Gastroesophageal sphincter (tissue), 4 donors: Measurements from ENCODE around the gene TSPAN11. TPM values are rescaled to one million over a fixed set of nuclear protein-coding genes. Genes with fewer than 3 reads are reported as not detected.
A peak's percentile ranks its signal among the peaks of the same experiment; 100 is the strongest.

Experiments used
- ATAC-seq: fragments of 150-250 bp; one replicate; pipeline ENCODE4 v1.9.1; 2016; ENCODE audit warnings: mild to moderate bottlenecking, moderate library complexity
- H3K27ac ChIP-seq, 4 donors: fragments of 200-600 bp; sonication (generic) in 3 of 4; 1 replicate in 3 of 4; 2 replicates in 1 of 4; pipeline ENCODE4 v1.5.1; 2016 to 2019
- H3K27me3 ChIP-seq: fragments of 200-600 bp; sonication (generic); one replicate; pipeline ENCODE4 v1.5.1; 2019
- H3K36me3 ChIP-seq, 2 donors: fragments of 200-600 bp; sonication (generic); one replicate each; pipeline ENCODE4 v1.5.1; 2019; ENCODE audit warnings: control low read depth in 1 of 2
- H3K4me1 ChIP-seq, 3 donors: fragments of 200-600 bp; sonication (generic); 1 replicate in 2 of 3; 2 replicates in 1 of 3; pipeline ENCODE4 v1.5.1; 2016 to 2019; ENCODE audit warnings: control low read depth in 2 of 3
- H3K4me3 ChIP-seq, 2 donors: fragments of 200-600 bp; sonication (generic); one replicate each; pipeline ENCODE4 v1.5.1; 2019; ENCODE audit warnings: mild to moderate bottlenecking in 1 of 2, moderate library complexity in 1 of 2
- H3K9me3 ChIP-seq, 3 donors: fragments of 200-600 bp; sonication (generic); one replicate each; pipeline ENCODE4 v1.5.1; 2017 to 2019; ENCODE audit warnings: control low read depth in 2 of 3
- EP300 ChIP-seq: sonication (generic); formaldehyde crosslinking; IDR thresholded peaks from one replicate; pipeline ENCODE4 v1.6.1; 2017; ENCODE audit warnings: antibody characterized with exemption, mild to moderate bottlenecking
- POLR2A ChIP-seq, 2 donors: fragments of 450-650 bp; IDR thresholded peaks; one replicate each; pipeline ENCODE4 v1.6.1; 2017; ENCODE audit warnings: antibody characterized with exemption in 2 of 2, mild to moderate bottlenecking in 2 of 2, moderate library complexity in 1 of 2
- POLR2AphosphoS5 ChIP-seq: sonication (generic); formaldehyde crosslinking; IDR thresholded peaks from one replicate; pipeline ENCODE4 v1.6.1; 2017; ENCODE audit warnings: antibody characterized with exemption
- WGBS, 2 donors: methylation state at CpG; one replicate each; pipeline ENCODE4 v1.1.5; 2018; ENCODE audit warnings: low coverage in 1 of 2; 5-methylcytosine and 5-hydroxymethylcytosine counted together
- total RNA-seq, 4 donors: library from RNA; depleted of rRNA; stranded (reverse); fragments of >200 nt; gene quantifications; one replicate each; pipeline ENCODE4 v1.1.0, GENCODE V29; 2016
- TF ChIP-seq, protein P1 (sequence below), 4 experiments: fragments of 200-600 bp in 2 of 4; fragments of 450-650 bp in 2 of 4; sonication (generic) in 1 of 4; IDR thresholded peaks; one replicate each; pipeline ENCODE4 v1.5.1; 2017 to 2019; ENCODE audit warnings: antibody characterized with exemption in 4 of 4, mild to moderate bottlenecking in 2 of 4, moderate library complexity in 2 of 4

The TSPAN11 gene
- total RNA-seq, 4 donors from 2014 or later, result 4.8 to 15.9 (median 6.5) TPM

DNA sequence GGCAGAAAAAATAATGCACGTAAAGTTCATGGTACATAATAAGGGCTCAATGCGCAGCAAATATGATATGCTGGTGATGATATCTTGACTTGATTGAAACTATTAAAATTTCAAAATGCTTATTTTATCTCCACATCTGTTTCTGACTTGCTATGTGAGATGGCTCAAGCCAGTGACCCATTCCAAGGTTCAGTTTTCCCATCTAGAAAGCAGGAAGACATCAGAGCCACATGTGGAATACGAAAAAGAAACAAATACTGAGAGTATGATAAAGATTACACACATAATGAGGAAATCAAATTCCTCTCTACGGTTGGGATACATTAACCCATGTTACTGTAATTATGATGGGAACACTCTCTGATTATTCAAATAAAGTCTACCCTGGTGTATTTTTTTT lies 24.0 kb upstream of the TSPAN11 start:
- Histone ChIP-seq H3K4me1 (no peaks in the 10 kb centered on the region), H3K27ac (no peak overlapping the region), H3K9me3 (no peaks in the 10 kb centered on the region), H3K36me3 (no peaks in the 10 kb centered on the region), H3K27me3 (no peaks in the 10 kb centered on the region), H3K4me3 (no peak overlapping the region)
- 60 to 89% methylated on average over 4 of the region's 4 CpGs for WGBS, 2 donors
- no peak for TF ChIP-seq EP300
- TF ChIP-seq, protein P1, sequence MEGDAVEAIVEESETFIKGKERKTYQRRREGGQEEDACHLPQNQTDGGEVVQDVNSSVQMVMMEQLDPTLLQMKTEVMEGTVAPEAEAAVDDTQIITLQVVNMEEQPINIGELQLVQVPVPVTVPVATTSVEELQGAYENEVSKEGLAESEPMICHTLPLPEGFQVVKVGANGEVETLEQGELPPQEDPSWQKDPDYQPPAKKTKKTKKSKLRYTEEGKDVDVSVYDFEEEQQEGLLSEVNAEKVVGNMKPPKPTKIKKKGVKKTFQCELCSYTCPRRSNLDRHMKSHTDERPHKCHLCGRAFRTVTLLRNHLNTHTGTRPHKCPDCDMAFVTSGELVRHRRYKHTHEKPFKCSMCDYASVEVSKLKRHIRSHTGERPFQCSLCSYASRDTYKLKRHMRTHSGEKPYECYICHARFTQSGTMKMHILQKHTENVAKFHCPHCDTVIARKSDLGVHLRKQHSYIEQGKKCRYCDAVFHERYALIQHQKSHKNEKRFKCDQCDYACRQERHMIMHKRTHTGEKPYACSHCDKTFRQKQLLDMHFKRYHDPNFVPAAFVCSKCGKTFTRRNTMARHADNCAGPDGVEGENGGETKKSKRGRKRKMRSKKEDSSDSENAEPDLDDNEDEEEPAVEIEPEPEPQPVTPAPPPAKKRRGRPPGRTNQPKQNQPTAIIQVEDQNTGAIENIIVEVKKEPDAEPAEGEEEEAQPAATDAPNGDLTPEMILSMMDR (IDR thresholded peaks at IDR 0.05), result no peak
- TF ChIP-seq POLR2A (IDR thresholded peaks at IDR 0.05), result no peak
- TF ChIP-seq POLR2AphosphoS5, result no peak
- no peak for ATAC-seq

DNA sequence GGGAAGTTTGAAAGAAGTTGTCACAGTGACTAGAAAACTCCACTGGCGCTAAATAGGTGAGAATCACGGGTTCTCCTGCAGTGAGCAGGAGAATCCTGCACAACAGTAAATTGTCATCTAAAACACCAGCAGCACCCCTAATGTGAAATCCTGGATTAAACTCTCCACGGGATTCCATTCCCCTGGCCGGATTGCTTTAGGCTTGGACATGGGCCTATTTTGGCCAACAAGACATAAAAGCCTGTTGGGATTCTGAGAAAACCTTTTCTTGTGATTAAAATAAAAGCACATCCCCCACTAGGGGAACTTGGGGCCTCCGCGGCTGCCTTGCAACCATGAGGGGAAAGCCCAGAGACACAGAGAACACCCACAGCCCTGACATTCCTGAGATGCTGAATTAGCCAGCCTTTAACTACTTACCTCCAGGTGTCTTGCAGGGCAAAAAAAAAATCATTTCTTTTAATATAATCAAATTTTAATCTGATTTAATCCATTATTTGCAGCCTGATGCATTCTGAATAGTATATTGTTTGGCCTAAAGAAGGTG lies 21.0 kb upstream of the TSPAN11 start:
- H3K4me3 ChIP-seq, result no peak overlapping the region
- H3K27ac ChIP-seq, result no peak overlapping the region
- peaks cover 0 to 19% (median 0%) of the 10 kb centered on the region in 3 donors for H3K4me1 ChIP-seq
- no peaks in the 10 kb centered on the region for H3K9me3 ChIP-seq
- H3K36me3 ChIP-seq, result no peaks in the 10 kb centered on the region
- WGBS, 2 donors, result 77 to 91% methylated on average over 4 to 6 of the region's 6 CpGs
- no peak for ATAC-seq
- TF ChIP-seq POLR2AphosphoS5 (no peak), EP300 (no peak), POLR2A (IDR thresholded peaks at IDR 0.05) (no peak)
- TF ChIP-seq, protein P1 (IDR thresholded peaks at IDR 0.05), result no peak
- H3K27me3 ChIP-seq, result no peaks in the 10 kb centered on the region

- H3K4me1 ChIP-seq, result peaks cover 0 to 19% (median 0%) of the 10 kb centered on the region in 3 donors
- TF ChIP-seq EP300 (no peak), POLR2AphosphoS5 (no peak), POLR2A (IDR thresholded peaks at IDR 0.05) (no peak)
- TF ChIP-seq, protein P1 (IDR thresholded peaks at IDR 0.05), result no peak
- no peaks in the 10 kb centered on the region for H3K36me3 ChIP-seq
- H3K27ac ChIP-seq, result peak overlapping the region in 1 of 4 donors; percentile 4
- H3K27me3 ChIP-seq, result no peaks in the 10 kb centered on the region
- peak; percentile 10 for ATAC-seq
- no peaks in the 10 kb centered on the region for H3K9me3 ChIP-seq
- WGBS, 2 donors, result 83 to 87% methylated on average over 4 of the region's 4 CpGs
- no peak overlapping the region for H3K4me3 ChIP-seq
These were observed 18.3 kb upstream of the TSPAN11 start for GRCh38 chr12:30908076-30908721.

DNA sequence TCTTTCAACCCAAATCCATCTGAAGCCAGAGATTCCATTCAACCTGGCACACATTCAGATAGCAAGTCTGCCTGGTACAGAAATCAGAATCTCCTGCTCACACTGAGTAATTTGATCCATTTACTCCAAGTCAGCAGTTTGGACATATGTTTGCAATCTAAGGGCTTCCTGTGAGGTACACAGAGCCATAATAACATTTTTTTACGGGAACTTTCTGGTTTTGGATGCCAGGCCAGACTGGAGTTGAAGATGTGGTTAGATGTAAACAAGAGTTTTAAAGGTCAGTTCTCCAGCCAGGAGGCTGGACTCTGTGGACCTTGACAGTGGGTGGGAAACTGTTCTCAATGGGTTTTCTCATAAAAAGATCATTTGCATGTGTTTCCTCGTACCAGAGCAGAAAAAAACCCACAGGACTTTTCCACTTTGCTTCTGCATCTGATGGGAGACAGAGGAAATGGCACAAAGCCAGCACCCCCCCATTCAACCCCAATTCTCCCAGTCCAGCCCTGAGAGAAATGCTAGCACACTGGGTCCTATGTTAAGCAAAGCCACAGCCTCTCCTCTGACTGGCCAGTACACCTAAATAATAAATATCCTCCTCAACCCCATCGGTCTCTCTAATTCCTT lies 17.7 kb upstream of the TSPAN11 start:
- Histone ChIP-seq H3K27me3 (no peaks in the 10 kb centered on the region), H3K36me3 (no peaks in the 10 kb centered on the region), H3K27ac (peak overlapping the region in 2 of 4 donors; percentile 22 to 45), H3K4me1 (peaks cover 0 to 19% (median 0%) of the 10 kb centered on the region in 3 donors), H3K4me3 (no peak overlapping the region), H3K9me3 (no peaks in the 10 kb centered on the region)
- no peak for TF ChIP-seq EP300
- TF ChIP-seq POLR2AphosphoS5, result peak; percentile 8
- TF ChIP-seq, protein P1 (IDR thresholded peaks at IDR 0.05), result no peak
- no peak for TF ChIP-seq POLR2A (IDR thresholded peaks at IDR 0.05)
- WGBS, 2 donors, result 23 to 35% methylated on average over 3 of the region's 3 CpGs
- peak; percentile 34 for ATAC-seq
